NCI-H2196 (cell line): ENCODE measurements around the gene XPO5.
"Not testable (repeated sequence)": the region's sequence is repeated elsewhere in the genome, so short reads cannot be mapped to it uniquely, and the experiment has no call there.

Experiments used
- DNase-seq: peaks from one replicate; lab custom pipeline; 2025; ENCODE audit not compliant: unreplicated experiment; lab: John Stamatoyannopoulos, UW

The XPO5 gene

DNA sequence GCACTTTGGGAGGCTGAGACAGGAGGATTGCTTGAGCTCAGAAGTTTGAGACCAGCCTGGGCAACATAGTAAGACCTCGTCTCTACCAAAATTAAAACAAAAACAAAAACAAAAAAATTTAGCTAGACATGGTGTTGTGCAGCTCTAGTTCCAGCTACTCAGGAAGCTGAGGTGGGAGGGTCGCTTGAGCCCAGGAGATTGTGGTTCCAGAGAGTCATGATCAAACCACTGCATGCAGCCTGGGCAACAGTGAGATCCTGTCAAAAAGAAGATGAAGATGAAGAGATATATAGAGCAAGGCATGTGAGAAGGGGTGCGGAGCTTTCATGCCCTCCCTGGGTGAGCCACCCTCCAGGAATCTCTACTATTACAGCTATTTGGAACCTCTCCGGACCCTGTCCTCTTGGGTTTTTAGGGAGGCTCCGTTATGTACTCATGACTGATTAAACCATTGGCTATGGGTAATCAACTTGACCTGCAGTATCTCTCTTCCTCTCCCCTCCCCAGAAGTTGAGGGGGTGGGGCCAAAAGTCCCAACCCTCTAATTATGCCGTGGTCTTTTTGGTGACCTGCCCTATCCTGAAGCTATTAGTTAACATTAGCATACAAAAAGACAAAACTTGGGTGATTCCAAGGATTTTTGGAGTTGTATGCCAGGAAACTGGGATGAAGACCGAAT is 9.2 kb upstream of the XPO5 start:
- DNase-seq = no peak

DNA sequence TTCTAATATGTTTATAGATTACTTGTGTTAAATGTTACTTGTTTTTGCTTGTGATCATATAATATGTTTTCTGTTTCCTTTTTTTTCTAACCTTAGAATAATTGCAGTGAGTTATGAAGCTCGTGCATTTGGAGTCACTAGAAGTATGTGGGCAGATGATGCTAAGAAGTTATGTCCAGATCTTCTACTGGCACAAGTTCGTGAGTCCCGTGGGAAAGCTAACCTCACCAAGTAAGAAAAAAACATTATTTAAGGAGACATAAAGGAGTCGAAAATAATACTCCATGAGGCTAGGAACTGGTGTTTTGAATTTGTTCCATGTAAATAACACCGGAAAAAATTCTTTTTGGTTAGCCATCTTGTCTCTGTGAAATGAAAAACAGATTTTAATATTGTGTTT is 7.1 kb upstream of the XPO5 start:
- DNase-seq = no peak

DNA sequence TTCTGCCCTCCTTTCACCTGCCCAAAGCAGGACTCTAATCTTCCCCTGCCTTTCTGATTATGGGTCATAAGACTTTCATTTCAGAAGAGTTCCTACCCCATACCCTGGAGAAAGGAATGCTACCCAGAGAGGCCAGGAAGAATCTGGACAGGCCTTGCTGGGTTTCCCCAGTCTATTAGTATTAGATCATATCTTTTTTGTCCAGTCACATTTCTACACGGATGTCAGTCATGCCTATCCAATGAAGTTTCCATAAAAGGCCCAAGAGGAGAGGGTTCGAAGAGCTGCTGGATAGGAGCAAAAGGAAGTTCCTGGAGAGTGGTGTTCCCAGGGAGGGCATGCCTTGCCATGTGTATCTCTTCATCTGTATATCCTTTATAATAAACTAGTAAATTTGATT is 3.3 kb upstream of the XPO5 start:
- no peak for DNase-seq

DNA sequence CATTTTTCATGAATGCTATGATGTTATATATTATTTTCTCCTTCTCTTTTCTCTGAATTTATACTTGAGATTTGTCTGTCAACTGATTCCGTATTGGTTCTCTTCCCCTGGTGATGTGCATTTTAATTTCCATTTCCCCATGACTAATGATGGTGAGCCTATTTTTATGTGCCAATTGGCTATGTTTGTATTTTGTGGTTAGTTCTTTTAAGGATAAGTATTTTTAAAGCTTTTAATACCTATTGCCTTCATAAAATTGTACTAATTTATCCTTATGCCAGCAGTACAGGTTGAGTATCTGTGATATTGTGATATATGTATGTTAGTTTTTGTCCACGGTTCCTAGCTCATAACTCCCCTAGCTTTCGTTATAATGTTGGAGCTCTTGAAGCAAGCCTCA is 2.9 kb upstream of the XPO5 start:
- DNase-seq = no peak

DNA sequence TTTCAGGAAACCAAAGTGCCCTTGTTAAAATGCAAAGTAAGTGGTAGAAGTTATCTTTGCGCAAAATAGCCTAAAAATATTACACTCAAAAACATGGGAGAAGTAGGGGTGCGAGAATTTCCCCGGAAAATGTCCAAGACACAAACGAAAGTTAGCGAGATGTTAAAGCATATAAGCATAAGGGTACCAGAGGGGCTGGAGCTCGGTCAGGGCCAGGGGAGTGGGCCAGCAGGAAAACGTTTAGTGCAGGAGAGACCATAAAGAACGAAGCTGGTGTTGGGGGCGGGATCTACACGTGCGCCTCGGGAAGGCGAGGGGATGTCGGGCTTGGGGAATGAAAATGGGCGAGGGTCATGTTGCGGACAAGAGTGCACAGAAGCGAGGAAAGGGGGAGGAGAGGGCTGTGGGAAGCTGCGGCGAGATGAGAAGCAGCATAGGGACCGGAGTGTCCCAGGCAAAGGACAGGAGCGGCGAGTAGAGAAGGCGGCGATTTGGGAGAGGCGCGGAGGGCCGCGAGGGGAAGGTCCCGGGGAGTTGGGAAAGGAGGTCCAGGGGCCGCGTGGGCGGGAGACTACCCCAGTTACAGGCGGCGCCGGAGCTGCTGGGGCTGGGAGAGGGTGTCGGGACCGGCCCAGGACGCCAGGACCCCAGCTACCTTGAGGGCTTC is 600 bp downstream of the XPO5 start:
- no peak for DNase-seq

- DNase-seq = no peak
Observed at GRCh38 chr6:43572015-43572414, 3.8 kb downstream of the XPO5 start.

GRCh38 chr6:43570876-43571441 is 4.9 kb downstream of the XPO5 start:
- DNase-seq = no peak

- DNase-seq = no peak
Observed at GRCh38 chr6:43559328-43559727, 16.5 kb downstream of the XPO5 start.

DNA sequence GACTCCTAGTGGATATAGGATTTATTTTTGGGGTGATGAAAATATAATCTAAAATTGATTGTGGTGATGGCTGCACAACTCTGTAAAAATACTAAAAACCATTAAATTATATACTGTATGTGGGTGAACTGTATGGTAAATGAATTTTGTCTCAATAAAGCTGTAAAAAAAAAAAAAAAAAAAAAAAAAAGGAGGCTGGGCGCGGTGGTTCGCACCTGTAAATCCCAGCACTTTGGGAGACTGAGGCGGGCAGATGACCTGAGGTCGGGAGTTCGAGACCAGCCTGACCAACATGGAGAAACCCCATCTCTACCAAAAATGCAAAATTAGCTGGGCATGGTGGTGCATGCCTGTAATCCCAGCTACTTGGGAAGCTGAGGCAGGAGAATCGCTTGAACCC is 18.2 kb downstream of the XPO5 start:
- DNase-seq = not testable (repeated sequence)

DNA sequence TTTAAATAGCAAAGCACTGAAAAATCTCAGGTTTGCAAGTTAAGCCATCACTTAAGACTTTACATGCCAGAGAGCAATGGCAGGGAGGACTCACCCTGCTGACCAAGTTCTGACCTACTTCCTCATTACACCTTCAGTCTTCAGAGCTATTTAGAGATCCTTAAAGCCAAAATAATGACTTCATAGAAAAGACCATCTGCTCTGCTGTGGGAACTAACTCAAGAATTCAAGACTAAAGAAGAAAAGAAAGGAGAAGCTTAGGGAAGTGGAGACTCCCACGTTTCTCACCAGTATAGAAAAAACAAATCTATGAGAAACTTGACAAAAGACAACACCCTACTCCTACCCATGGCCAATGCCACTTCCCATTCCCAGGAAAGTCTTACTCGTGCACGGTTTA is 28.6 kb downstream of the XPO5 start:
- DNase-seq = no peak

GRCh38 chr6:43544461-43544860 is 31.4 kb downstream of the XPO5 start:
- DNase-seq = no peak

GRCh38 chr6:43541774-43542471 is 33.9 kb downstream of the XPO5 start:
- no peak for DNase-seq

GRCh38 chr6:43540507-43540906 is 35.3 kb downstream of the XPO5 start:
- no peak for DNase-seq

GRCh38 chr6:43539409-43539808 is 36.4 kb downstream of the XPO5 start:
- DNase-seq = not testable (repeated sequence)

DNA sequence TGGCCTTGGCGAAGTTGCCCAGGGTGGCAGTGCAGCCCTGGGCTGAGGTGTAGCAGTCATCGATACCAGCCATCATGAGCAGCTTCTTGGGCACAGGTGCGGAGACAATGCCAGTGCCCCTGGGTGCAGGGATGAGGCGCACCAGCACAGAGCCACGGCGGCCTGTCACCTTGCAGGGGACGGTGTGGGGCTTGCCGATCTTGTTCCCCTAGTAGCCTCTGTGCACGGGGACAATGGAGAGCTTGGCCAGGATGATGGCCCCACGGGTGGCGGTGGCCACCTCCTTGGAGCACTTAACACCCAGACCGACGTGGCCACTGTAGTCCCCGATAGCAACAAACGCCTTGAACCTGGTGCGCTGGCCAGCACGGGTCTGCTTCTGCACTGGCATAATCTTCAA is 36.9 kb downstream of the XPO5 start:
- DNase-seq = not testable (repeated sequence)

DNA sequence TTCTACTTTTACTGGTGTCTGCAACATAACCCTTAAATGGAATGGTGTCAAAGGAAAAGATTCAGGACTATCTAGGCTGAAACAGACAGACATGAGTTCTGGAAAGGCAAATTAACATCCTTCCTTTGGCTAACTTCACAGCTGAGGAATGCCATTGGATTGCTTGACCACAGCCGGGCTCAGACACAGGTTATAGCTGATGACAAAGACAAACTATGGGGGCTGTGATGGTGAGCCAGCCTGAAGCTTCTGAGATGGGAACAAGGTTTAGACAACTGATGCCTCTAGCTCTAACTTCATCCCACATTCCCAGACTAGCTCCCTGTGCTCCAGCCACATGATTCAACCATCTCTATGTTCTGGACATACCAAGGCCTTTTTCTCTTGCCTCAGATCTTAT is 43.6 kb downstream of the XPO5 start:
- DNase-seq = no peak

- DNase-seq = no peak
Observed at GRCh38 chr6:43524483-43524961, 51.3 kb downstream of the XPO5 start.

GRCh38 chr6:43523284-43523683 is 52.6 kb downstream of the XPO5 start:
- DNase-seq = no peak

GRCh38 chr6:43522547-43523261 is 53.1 kb downstream of the XPO5 start:
- no peak for DNase-seq

GRCh38 chr6:43521836-43522235 is 54.0 kb downstream of the XPO5 start:
- DNase-seq = peak; percentile 41

GRCh38 chr6:43520097-43520496 is 55.7 kb downstream of the XPO5 start:
- no peak for DNase-seq
